Dendritic cell treated with granulocyte-macrophage colony-stimulating factor and Interleukin-4, amounts not matched to agents 40 ng/mL and 50 ng/mL, for 4 days (primary cell): ENCODE results near the gene BCLAF3.
A peak's percentile ranks its signal among the peaks of the same experiment; 100 is the strongest.

ENCODE experiments used
- H3K27ac Mint-ChIP-seq: one replicate; pipeline ENCODE4 v1.8.0; 2022; ENCODE audit warnings: mild to moderate bottlenecking, mixed read lengths
- H3K27me3 Mint-ChIP-seq: one replicate; pipeline ENCODE4 v1.8.0; 2022; ENCODE audit warnings: mild to moderate bottlenecking, mixed read lengths
- H3K36me3 Mint-ChIP-seq: one replicate; pipeline ENCODE4 v1.8.0; 2022; ENCODE audit warnings: low read depth, mixed read lengths
- H3K4me1 Mint-ChIP-seq: one replicate; pipeline ENCODE4 v1.8.0; 2022; ENCODE audit warnings: low read depth, mixed read lengths
- H3K4me3 Mint-ChIP-seq: one replicate; pipeline ENCODE4 v1.8.0; 2022; ENCODE audit warnings: mild to moderate bottlenecking, moderate library complexity, mixed read lengths
- H3K9me3 Mint-ChIP-seq: one replicate; pipeline ENCODE4 v1.8.0; 2022; ENCODE audit warnings: mixed read lengths
- intact Hi-C: fragments of 100-400 bp; cut with micrococcal nuclease; formaldehyde crosslinking; loops from one replicate; pipeline ENCODE4 v1.15.0; 2022

BCLAF3 gene

DNA sequence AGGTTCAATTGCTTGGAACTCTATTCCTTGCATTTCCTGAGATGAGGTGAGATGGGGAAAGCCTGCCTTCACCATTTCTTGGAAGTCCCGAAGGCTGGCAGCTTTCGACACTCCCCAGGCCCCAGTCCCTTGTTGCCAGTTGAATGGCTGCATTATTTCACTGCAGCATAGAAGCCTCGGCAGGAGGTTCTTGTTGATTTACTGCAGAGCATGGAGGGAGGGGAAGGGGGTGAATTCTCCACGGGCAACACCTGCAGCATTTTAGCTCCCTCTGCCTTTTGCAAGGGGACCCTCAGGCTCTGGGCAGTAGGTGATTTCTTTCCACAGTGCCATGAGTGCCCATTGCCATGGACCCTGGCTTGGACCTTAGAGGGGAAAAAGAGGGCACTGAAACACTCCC is 10.7 kb upstream of the BCLAF3 start:
- no peak overlapping the region for H3K27ac Mint-ChIP-seq
- intact Hi-C loops = no loop called here
- H3K4me3 Mint-ChIP-seq = no peak overlapping the region
- H3K27me3 Mint-ChIP-seq = no peaks in the 10 kb centered on the region
- H3K36me3 Mint-ChIP-seq = no peaks in the 10 kb centered on the region
- H3K4me1 Mint-ChIP-seq = no peaks in the 10 kb centered on the region
- no peaks in the 10 kb centered on the region for H3K9me3 Mint-ChIP-seq

DNA sequence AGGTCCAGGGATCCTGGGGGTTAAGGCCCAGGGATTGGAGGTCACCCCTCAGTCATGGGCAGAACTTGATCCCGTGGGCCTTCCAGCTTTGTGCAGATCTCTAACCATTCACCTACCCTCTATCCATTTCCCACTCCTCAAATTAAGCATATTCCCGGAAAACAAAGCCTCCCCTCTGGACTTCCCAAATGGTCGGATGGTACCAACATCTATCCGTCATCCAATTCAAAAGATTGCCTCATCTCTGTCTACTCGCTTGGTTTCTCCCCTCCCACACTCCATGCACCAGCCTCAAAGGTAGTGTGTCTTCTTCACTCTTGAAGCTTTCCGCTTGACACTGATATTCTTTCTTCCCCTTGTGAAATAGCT is 473 bp upstream of the BCLAF3 start:
- H3K4me3 Mint-ChIP-seq = peak overlapping the region; percentile 75
- H3K27me3 Mint-ChIP-seq = no peaks in the 10 kb centered on the region
- H3K4me1 Mint-ChIP-seq = peaks cover 16% of the 10 kb centered on the region
- H3K27ac Mint-ChIP-seq = peak overlapping the region; percentile 82
- intact Hi-C loops = loop anchor here (5.0 kb wide), 1 partner anchor 84 kb away; no protein-coding TSS in a partner anchor
- H3K9me3 Mint-ChIP-seq = no peaks in the 10 kb centered on the region
- no peaks in the 10 kb centered on the region for H3K36me3 Mint-ChIP-seq

DNA sequence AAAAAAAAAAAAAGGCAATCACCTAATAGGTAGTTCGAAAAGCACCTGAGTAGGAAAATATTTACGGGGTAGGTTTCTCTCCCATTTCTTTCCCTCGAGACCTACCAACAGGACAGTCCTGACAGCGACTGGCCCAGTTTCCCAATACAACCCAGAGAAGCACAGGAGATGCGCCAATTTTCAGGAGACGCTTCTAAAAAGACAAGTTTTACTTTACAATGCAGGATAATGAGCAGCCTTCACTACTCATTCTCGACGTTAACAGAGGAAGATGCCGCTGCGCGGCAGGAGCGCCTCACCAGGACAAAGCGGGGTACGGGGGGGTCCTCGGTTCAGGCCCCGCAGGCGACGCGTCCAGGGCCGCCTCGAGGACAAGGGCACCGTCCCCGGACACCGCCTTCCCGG is 708 bp downstream of the BCLAF3 start:
- peak overlapping the region; percentile 78 for H3K4me3 Mint-ChIP-seq
- H3K36me3 Mint-ChIP-seq = peaks cover 7% of the 10 kb centered on the region
- intact Hi-C loops = loop anchor here (5.0 kb wide), 1 partner anchor 83 kb away; no protein-coding TSS in a partner anchor
- H3K27ac Mint-ChIP-seq = peak overlapping the region; percentile 48
- H3K4me1 Mint-ChIP-seq = peaks cover 18% of the 10 kb centered on the region
- no peaks in the 10 kb centered on the region for H3K9me3 Mint-ChIP-seq
- no peaks in the 10 kb centered on the region for H3K27me3 Mint-ChIP-seq

DNA sequence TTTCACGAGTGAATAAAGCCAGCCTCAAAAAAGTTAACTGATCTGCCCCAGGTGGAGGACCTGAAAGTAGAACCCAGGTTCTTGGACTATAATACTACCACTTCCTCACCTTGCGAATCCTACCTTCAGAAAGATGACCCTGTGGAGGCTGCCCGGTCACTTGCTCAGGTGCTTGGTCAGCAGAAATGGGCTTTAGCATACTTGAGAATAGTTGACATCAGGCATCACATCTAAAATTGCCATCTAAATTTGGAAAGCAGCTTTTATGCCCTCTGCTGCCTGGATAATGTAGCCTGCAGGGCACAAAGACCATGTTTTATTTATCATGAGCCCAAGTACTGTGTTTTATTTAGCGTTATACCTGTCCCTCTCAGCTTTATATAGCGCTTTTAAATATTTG is 3.0 kb downstream of the BCLAF3 start:
- peaks cover 18% of the 10 kb centered on the region for H3K4me1 Mint-ChIP-seq
- H3K9me3 Mint-ChIP-seq = no peaks in the 10 kb centered on the region
- intact Hi-C loops = no loop called here
- H3K36me3 Mint-ChIP-seq = peaks cover 7% of the 10 kb centered on the region
- no peak overlapping the region for H3K4me3 Mint-ChIP-seq
- H3K27ac Mint-ChIP-seq = no peak overlapping the region
- no peaks in the 10 kb centered on the region for H3K27me3 Mint-ChIP-seq

DNA sequence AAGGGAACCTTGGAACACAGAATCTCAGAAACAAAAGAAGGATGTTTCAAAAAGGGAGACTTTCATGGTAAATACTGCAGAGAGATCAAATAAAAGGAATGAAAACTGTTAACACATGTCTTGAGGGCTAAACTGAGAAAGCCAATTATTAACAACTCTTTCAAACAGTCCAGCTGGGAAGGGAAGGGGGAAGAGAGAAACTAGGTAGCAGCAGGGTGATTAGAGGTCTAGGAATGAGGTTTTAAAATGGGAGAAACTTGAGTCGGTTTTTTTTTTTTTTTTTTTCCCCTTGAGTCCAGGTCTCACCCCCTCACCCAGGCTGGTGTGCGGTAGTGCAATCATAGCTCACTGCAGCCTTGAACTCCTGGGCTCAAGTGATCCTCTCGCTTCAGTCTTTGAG is 4.3 kb downstream of the BCLAF3 start:
- intact Hi-C loops = no loop called here
- peaks cover 22% of the 10 kb centered on the region for H3K4me1 Mint-ChIP-seq
- H3K36me3 Mint-ChIP-seq = peaks cover 7% of the 10 kb centered on the region
- no peak overlapping the region for H3K4me3 Mint-ChIP-seq
- H3K27me3 Mint-ChIP-seq = no peaks in the 10 kb centered on the region
- H3K27ac Mint-ChIP-seq = no peak overlapping the region
- no peaks in the 10 kb centered on the region for H3K9me3 Mint-ChIP-seq

DNA sequence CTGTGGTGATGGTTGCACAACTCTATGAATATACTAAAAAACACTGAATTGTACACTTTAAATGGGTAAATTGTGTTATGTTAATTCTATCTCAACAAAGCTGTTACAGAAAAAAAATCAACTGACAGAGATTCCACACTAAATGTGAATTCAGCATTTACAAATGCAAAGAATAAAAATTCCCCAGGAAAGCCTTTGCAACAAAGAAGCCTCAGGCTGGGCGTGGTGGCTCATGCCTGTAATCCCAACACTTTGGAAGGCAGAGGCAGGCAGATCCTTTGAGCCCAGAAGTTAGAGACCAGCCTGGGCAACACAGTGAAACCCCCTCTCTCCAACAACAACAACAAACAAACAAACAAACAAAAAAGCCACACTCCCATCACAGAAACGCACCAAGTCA is 8.9 kb downstream of the BCLAF3 start:
- Mint-ChIP-seq H3K36me3 (peaks cover 7% of the 10 kb centered on the region), H3K27me3 (no peaks in the 10 kb centered on the region), H3K4me3 (no peak overlapping the region), H3K4me1 (peaks cover 28% of the 10 kb centered on the region), H3K9me3 (no peaks in the 10 kb centered on the region), H3K27ac (peak overlapping the region; percentile 50)
- intact Hi-C loops = no loop called here

DNA sequence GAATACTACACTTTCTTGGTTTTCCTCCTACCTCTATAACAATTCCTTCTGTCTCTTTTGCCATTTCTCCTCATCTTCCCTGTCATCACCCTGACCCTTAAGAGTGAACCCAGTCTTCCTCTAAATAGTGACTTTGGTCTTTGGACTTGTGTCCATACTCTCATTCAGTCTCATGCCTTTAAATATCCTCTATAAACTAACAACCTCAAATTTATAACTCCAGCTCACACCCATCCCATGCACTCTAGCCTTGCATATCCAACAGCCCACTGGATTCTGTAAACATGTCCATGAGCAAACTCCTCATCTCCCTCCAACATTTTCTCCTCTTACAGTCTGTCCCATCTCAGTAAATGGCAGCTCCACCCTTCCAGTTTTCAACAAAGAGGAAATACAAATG is 15.0 kb downstream of the BCLAF3 start:
- H3K27ac Mint-ChIP-seq = peak overlapping the region; percentile 24
- no peaks in the 10 kb centered on the region for H3K36me3 Mint-ChIP-seq
- peaks cover 20% of the 10 kb centered on the region for H3K4me1 Mint-ChIP-seq
- no peaks in the 10 kb centered on the region for H3K9me3 Mint-ChIP-seq
- H3K4me3 Mint-ChIP-seq = no peak overlapping the region
- intact Hi-C loops = loop anchor here (10.0 kb wide), 1 partner anchor 51 kb away; no protein-coding TSS in a partner anchor
- H3K27me3 Mint-ChIP-seq = no peaks in the 10 kb centered on the region

DNA sequence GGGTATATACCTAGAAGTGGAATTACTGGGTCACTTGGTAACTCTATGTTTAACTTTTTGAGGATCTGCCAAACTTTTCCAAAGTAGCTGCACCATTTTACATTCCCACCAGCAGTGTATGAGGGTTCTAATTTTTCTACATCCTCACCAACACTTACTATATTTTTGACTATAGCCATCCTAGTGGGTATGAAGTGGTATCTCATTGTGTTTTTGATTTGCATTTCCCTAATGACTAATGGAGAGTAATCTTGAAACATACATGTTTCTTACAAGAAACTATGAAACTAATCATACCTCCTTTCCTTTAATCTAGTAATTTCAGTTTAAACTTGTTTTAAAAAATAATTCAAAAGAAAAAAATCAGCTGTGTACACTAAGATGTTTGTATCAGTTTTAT is 17.9 kb downstream of the BCLAF3 start:
- Mint-ChIP-seq H3K27me3 (no peaks in the 10 kb centered on the region), H3K36me3 (peaks cover 7% of the 10 kb centered on the region), H3K4me1 (peaks cover 8% of the 10 kb centered on the region), H3K4me3 (no peak overlapping the region), H3K27ac (no peak overlapping the region), H3K9me3 (no peaks in the 10 kb centered on the region)
- intact Hi-C loops = loop anchor here (10.0 kb wide), 1 partner anchor 48 kb away; no protein-coding TSS in a partner anchor

DNA sequence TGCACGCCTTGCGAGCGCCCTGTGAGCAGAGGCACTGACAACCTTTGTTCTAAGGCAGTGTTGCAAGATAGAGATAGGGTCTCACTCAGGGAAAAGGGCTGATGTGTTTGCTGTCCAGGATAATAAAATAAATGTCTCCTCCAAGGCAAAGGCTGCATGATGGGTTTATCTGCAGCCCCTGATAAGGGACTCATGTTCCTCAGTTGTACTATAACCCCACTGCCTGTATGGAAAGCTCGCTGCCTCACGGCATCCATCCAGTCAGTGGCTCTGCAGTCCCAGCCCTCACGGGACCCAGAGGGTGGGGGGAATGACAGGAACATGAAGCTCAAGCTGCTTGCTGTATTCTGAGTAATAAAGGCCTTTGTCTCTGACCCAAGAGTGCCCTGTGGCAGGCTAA is 22.6 kb downstream of the BCLAF3 start:
- Mint-ChIP-seq H3K4me3 (no peak overlapping the region), H3K27me3 (no peaks in the 10 kb centered on the region), H3K27ac (no peak overlapping the region), H3K4me1 (no peaks in the 10 kb centered on the region), H3K9me3 (no peaks in the 10 kb centered on the region), H3K36me3 (peaks cover 40% of the 10 kb centered on the region)
- intact Hi-C loops = no loop called here

DNA sequence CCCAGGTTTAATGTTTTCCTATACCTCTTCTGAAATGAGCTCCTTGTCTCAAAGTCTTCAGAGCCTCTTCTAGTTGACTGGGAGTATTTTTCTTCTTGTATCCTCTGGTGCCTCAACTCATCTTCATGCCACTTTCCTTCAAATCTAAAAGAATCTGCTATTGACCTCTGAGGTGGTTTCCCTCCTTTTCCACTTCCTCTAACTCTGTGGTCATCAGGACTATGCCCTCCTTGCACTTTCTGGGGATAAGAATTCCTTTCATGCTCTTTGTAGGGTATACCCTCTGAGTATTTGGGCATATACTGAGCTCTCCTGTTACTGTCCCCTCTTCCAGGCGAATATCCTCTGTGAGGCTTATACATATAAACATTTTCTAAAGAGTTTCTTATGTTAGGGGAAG is 24.8 kb downstream of the BCLAF3 start:
- H3K9me3 Mint-ChIP-seq = no peaks in the 10 kb centered on the region
- H3K4me1 Mint-ChIP-seq = no peaks in the 10 kb centered on the region
- H3K36me3 Mint-ChIP-seq = peaks cover 40% of the 10 kb centered on the region
- no peaks in the 10 kb centered on the region for H3K27me3 Mint-ChIP-seq
- no peak overlapping the region for H3K27ac Mint-ChIP-seq
- H3K4me3 Mint-ChIP-seq = no peak overlapping the region
- intact Hi-C loops = no loop called here

DNA sequence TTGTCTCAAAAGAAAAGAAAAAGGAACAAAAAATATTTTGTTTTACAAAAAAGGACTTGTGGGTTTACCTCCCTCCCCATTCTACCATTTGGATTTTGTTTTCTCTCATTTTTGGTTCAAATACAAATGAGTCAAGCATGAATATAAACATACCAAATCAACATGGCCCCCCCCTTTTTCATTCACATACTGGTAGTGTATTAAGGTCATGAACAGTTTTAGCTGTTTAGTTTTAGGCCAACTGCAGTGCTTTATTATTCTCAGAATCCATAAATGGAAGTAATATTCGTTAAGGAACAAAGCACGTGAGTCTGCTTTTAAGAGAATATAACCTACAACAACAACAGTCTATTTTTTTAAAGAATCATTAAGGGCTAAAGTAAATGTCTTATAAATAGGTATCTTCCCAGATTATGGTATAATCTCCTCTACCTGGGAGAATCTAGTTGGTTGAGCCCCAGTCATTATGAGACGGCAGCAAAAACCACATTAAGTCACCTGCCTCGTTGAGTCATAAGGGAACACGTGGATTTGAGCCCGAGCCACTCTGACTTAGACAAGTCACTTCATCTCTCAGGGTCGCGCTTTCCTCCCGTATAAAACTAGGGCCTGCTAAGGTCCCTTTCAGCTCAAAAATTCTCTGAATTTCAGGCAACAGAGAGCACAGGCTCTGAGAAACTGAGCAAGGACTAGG is 26.7 kb downstream of the BCLAF3 start:
- intact Hi-C loops = no loop called here
- H3K27ac Mint-ChIP-seq = no peak overlapping the region
- H3K4me3 Mint-ChIP-seq = no peak overlapping the region
- H3K36me3 Mint-ChIP-seq = peaks cover 35% of the 10 kb centered on the region
- H3K9me3 Mint-ChIP-seq = no peaks in the 10 kb centered on the region
- H3K27me3 Mint-ChIP-seq = no peaks in the 10 kb centered on the region
- H3K4me1 Mint-ChIP-seq = no peaks in the 10 kb centered on the region

DNA sequence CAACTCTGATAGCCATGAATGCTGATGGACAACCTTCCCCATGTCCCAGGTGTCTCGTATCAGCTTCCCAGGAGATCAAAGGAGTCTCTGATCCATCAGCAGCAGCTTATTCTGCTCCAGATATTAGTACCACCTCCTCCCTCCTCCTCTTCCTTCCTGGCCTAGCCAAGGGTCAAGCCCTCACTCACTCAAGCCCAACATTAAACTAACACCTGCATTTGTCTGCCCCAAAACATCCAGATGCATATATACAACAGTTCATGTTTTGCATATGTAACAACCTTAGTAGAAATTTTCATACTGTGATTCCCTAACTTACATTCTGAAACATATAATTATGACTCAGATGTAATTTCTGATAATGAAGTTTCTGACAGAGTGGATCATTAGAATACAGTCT is 29.9 kb downstream of the BCLAF3 start:
- H3K4me3 Mint-ChIP-seq = no peak overlapping the region
- H3K36me3 Mint-ChIP-seq = peaks cover 21% of the 10 kb centered on the region
- H3K27ac Mint-ChIP-seq = no peak overlapping the region
- no peaks in the 10 kb centered on the region for H3K27me3 Mint-ChIP-seq
- intact Hi-C loops = no loop called here
- no peaks in the 10 kb centered on the region for H3K9me3 Mint-ChIP-seq
- no peaks in the 10 kb centered on the region for H3K4me1 Mint-ChIP-seq

DNA sequence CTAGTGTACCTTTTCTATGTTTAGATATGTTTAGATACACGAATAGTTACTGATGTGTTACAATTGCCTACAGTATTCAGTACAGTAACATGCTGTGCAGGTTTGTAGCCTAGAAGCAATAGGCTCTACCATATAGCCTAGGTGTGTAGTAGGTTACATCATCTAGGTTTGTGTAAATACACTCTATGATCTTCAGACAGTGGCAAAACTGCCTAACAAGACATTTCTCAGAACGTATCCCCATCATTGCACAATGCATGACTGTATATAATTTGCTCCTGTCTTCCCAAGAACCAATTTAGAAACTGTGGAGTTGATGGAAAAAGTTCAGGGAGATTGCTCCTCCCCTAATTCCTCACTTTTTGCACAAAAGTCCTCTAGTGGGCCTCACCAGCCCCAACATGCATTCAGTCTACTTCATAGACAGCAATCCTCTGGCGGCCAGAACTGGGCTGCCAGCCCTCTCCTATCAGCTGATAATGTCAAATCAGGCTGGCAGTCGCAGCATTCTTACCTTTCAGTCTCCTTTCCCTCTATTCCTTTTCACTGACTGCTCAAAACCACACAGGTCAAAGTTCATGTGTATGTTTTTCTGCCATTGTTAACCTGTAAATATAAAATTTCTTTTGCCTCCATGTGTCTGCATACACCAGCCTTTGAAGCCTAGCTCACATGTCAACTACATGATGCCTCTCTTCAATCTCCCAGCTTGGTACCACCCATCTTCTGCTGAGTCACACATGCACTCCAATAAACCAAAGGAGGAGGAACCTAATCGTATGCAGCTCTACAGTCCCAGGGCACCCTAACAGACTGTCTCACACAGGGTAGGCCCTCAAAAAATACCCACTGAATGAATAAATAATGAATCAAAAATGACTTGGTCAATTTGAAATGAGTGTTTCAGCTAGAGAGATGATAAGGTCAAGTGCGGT is 32.0 kb downstream of the BCLAF3 start:
- no peaks in the 10 kb centered on the region for H3K4me1 Mint-ChIP-seq
- H3K27ac Mint-ChIP-seq = no peak overlapping the region
- H3K36me3 Mint-ChIP-seq = peaks cover 7% of the 10 kb centered on the region

DNA sequence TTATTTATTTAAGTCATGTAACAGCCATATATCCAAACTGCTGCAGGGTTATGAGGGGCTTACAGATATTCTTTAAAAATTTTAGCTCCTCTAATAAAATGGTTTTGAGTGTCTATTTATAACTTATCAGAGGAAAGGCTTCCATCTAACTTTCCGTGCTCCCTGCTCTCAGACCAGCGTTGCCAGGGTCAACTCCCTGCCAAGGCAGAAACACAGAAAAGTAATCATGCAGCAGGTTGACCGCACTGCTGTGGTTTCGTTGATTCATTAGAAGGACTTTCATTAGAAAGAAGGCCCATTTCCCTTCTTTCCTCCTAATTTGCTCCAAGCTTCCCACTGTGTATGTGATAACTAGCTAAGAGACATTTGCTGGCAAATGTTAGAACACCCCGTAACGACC is 33.9 kb downstream of the BCLAF3 start:
- no peaks in the 10 kb centered on the region for H3K4me1 Mint-ChIP-seq
- peaks cover 7% of the 10 kb centered on the region for H3K36me3 Mint-ChIP-seq
- no peaks in the 10 kb centered on the region for H3K9me3 Mint-ChIP-seq

More for the DNA sequence above, 32.0 kb downstream of the BCLAF3 start:
- Mint-ChIP-seq H3K4me3 (no peak overlapping the region), H3K27me3 (no peaks in the 10 kb centered on the region), H3K9me3 (no peaks in the 10 kb centered on the region)
- intact Hi-C loops = no loop called here

More for the DNA sequence above, 33.9 kb downstream of the BCLAF3 start:
- H3K4me3 Mint-ChIP-seq = no peak overlapping the region
- intact Hi-C loops = no loop called here
- no peaks in the 10 kb centered on the region for H3K27me3 Mint-ChIP-seq
- H3K27ac Mint-ChIP-seq = no peak overlapping the region
